ENCODE measurements around the gene RWDD2A.
A peak's percentile ranks its signal among the peaks of the same experiment; 100 is the strongest.
"Not testable (repeated sequence)": the region's sequence is repeated elsewhere in the genome, so short reads cannot be mapped to it uniquely, and the experiment has no call there.

Gene RWDD2A

DNA sequence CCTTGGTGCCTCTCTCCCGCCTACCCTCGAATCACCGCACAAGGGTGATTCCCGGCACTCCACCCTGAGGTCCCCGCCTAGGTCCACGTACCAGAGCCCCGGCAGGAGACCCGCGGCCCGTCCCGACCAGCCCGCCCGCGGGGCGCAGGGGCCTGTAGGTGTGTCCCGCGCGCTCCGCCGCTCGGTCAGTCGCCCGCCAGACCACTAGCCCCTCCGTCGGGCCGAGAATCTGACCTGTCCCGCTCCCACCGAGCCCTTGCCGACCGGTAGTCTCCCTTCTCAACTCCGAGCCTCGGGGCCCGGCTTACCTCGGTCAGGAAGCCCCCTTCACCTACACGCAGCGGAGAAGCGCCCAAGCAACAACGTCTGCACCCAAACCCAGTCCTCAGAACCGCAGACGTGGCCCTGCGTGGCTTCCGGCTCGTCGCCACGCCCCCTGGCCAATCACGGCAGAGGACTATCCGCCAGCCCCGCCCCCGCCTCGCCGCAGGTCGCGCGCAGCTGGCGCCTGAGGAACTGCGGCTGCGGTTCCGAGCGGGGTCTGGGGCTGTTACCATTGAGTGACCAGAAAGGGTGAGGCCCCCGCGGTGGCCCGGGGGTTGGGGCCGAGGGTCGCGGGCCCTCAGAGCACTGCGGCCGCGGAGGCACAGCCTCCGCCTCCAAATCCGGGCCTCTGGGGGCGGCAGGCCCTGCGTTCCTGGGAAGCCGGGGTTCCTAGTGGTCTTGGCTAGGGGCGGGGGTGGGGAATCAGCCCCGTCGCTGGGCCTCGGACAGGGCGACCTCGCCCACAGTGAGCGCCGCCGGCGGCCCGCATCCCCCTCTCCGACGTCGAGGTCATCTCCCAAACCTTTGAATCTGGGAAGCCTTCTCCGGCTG, at the start of gene RWDD2A, which contains the start of gene PGM3:
Gene RWDD2A (plus strand): TSS at position 487 of the 876 bp plus-strand sequence. CDS start 1,095 bp downstream, outside the sequence.
Gene PGM3 (minus strand): TSS at position 395 of the 876 bp plus-strand sequence. CDS start 2,253 bp downstream, outside the sequence.
- peak; percentile 58 for DNase-seq

GRCh38 chr6:83151114-83151513, 42.0 kb upstream of the RWDD2A start:
- DNase-seq, result no peak

DNA sequence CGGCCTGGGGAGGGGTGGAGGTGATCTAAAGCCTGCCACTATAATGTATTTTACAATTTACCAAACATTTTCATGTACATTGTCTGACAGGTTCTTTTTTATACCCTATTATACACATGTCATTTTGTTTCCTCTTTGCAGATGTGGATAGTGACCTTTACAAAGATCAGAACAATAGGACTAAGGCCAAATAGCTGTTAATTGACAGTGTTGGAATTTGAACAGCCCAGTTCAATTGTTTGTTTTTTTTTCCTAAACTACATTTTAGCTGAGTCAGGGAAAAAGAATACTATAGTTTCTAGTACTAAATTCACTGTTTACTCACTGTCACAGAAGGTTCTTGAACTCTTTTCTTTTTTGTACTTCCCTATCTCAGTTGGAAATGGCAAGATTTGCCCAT, 40.2 kb upstream of the RWDD2A start:
- DNase-seq, result no peak

DNA sequence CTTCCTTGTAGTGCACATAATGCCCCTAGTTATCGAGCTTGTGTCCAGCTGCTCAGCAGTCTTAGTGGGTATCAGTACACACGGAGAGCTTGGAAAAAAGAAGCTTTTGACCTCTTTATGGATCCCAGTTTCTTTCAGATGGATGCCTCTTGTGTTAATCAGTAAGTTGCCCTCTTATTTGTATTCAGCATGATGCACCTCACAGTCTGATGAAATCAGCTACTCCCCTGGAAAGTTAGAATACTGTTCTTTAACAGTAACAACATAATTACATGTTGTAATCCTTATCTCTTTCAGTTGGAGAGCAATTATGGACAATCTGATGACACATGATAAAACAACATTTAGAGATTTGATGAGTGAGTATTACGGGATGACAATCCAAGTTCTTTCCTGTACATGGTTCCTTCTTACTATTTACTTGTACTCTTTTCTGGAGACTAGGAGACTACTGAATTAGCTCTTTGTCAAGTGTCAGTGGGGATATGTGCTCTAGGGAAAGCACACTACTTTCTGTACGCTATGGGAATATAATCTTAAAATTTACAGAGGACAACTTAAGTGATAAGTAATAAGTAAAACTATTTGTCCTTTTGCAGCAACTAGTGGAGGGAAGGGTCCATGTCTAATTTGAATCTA, 39.2 kb upstream of the RWDD2A start:
- no peak for DNase-seq

- DNase-seq, result no peak
Measured at GRCh38 chr6:83155794-83156193, 37.4 kb upstream of the RWDD2A start.

GRCh38 chr6:83160167-83160566, 33.0 kb upstream of the RWDD2A start:
- DNase-seq, result no peak

- no peak for DNase-seq
Measured at GRCh38 chr6:83167726-83168278, 25.4 kb upstream of the RWDD2A start.

DNA sequence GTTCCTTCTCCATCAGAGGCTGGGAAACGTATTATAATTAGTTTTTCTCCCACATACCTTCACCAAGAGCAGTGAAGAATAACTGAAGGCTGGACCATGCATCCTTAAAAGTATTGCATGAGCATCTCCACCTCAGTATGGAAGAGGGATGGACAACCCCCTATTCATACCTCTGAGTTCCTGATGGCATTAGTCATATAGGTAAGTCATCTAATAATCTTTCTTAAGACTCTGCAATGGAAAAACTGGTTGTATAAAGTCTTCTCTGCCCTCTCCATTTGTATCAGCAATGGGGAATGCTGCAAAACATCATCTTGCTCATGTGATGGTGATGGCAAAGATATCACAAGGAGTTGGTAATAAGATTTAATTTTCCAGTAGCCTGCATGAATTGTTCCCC, 24.6 kb upstream of the RWDD2A start:
- DNase-seq, result no peak

GRCh38 chr6:83169106-83169505, 24.1 kb upstream of the RWDD2A start:
- no peak for DNase-seq

- no peak for DNase-seq
Measured at GRCh38 chr6:83169511-83169910, 23.6 kb upstream of the RWDD2A start.

GRCh38 chr6:83176246-83176645, 16.9 kb upstream of the RWDD2A start:
- DNase-seq, result no peak

- no peak for DNase-seq
Measured at GRCh38 chr6:83180426-83180950, 12.7 kb upstream of the RWDD2A start.

DNA sequence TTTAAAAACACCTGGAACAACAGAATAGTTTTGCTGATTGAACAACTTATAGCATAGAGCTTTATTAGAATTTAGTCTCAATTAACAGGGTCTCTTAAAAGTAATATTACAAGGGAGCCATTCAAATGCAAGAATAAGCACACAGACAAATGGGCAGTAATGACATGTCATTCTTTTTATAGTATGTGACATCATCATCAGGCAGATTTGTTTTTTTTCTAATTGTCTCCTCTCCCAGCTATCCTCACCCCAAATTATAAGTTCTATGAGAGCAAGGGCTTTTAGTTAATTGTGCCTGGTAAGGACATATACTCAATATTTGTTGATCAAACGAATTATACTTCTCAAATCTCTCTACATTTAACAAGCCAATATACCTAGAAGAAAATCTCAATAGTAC, 11.0 kb upstream of the RWDD2A start:
- no peak for DNase-seq

DNA sequence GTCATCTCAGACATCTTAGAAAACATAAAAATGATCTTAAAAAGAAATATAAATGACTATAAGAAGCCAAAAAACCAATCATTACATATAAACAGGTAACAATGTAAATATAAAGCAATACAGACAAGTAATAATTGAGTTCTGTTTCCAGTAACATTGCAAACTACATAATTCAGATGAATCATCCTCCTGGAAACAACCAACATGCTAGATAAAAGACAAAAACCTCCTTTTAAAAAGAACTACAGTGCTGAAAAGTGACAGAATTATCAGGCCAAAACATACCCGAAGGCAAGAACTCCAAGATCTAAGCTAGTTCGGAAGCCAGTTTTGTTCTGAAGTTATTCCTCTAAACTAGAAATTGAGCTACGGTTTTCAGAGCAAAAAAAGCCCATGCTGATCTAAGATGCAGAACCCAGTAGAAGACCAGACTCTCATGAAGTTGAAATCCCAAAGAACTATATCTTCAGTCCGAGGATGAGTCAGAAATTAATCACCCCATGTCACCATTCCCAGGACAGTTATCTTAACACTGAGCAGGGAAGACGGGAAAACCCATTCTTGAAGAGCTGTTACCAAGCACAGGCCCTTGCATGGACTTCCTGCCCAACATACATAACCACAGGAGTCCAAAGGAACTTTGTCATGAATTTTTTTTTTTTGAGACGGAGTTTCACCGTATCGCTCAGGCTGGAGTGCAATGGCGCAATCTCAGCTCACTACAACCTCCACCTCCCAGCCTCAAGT, 9.9 kb upstream of the RWDD2A start:
- no peak for DNase-seq

DNA sequence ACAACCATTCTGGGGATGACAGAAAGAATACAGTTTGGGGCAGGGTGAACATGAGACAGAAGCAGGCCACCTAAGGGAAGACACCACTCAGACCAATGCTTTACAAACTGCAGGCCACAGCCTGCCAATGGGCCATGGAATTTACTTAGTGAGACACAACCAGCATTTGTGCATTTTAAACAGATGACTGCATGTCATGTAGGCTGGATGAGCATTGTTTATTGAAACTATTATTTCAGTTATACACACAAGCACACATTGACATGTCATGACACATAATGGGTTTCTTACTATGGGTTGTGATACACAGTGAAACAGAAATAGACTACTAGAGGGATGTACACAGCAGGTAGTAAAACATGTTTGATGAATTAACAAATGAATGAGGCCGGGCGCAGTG, 8.1 kb upstream of the RWDD2A start:
- no peak for DNase-seq

DNA sequence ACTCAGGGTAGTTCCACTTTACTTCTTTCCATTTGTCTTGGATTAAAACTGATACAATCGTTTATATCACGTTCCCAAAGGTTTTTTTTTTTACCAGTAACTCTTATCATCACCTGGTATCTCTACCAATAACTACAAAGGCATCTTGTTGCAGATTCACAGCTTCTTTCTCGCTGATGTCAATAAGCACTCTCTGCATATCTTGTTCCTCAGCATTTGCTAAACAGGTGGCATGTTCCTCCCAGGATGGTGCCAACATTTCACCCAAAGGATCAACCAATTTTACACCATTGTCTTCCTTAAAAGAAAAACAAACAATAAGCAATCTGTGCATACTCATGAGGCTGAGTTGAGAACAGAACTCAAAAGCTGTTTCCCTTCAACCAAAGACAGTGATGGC, 4.7 kb upstream of the RWDD2A start:
- no peak for DNase-seq

DNA sequence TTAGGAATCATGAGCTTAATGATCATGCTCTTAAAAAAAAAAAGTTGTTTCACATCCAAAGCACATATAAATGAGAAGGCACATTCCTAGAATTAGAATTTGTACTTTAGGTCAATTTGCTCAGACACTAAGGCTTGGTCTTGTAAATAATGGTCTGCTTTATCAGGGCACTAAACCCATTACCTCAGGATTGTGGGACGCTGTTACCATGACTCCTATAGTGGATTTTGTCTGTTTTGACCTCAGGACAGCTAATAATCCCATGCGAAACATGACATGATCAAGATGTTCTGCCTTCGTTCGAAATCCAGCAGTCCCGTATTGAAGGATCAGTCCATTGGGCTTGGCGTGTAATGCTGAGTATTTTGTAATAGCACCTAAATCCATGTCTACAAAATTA, 2.5 kb upstream of the RWDD2A start:
- no peak for DNase-seq

DNA sequence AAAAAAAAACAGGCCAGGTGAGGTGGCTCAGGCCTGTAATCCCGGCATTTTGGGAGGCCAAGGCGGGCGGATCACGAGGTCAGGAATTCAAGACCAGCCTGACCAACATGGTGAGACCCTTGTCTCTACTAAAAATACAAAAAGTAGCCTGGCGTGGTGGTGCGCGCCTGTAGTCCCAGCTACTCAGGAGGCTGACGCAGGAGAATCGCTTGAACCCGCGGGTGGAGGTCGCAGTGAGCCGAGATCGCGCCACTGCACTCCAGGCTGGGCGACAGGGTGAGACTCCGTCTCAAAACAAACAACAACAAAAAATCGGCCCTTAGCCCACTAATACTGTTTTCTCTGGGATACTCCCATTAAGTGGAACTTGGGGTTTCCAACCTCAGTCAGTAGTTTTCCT, 1.2 kb upstream of the RWDD2A start:
- not testable (repeated sequence) for DNase-seq

GRCh38 chr6:83192456-83192855, 701 bp upstream of the RWDD2A start:
- DNase-seq, result no peak

GRCh38 chr6:83193747-83194566, 800 bp downstream of the RWDD2A start:
- no peak for DNase-seq

GRCh38 chr6:83198486-83199172, 5.5 kb downstream of the RWDD2A start:
- no peak for DNase-seq
